Daoy (cell line): ENCODE measurements around the gene PRAMEF2. TPM values are rescaled to one million over a fixed set of nuclear protein-coding genes. Genes with fewer than 3 reads are reported as not detected.
"Not testable (repeated sequence)": the region's sequence is repeated elsewhere in the genome, so short reads cannot be mapped to it uniquely, and the experiment has no call there.

Source experiments
- DNase-seq: peaks from one replicate; pipeline ENCODE4 v3.0.0-alpha.2; 2015; ENCODE audit warnings: low read depth
- total RNA-seq: library from RNA; depleted of rRNA; stranded (reverse); fragments of >200 nt; shearing (Covaris generic); gene quantifications from 2 replicates; pipeline ENCODE4 v1.2.3, GENCODE V29; 2014; rRNA removed

The PRAMEF2 gene, protein sequence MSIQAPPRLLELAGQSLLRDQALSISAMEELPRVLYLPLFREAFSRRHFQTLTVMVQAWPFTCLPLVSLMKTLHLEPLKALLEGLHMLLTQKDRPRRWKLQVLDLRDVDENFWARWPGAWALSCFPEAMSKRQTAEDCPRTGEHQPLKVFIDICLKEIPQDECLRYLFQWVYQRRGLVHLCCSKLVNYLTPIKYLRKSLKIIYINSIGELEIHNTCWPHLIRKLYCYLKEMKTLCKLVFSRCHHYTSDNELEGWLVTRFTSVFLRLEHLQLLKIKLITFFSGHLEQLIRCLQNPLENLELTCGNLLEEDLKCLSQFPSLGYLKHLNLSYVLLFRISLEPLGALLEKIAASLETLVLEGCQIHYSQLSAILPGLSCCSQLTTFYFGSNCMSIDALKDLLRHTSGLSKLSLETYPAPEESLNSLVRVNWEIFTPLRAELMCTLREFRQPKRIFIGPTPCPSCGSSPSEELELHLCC
- not detected in 2 replicates for total RNA-seq

DNA sequence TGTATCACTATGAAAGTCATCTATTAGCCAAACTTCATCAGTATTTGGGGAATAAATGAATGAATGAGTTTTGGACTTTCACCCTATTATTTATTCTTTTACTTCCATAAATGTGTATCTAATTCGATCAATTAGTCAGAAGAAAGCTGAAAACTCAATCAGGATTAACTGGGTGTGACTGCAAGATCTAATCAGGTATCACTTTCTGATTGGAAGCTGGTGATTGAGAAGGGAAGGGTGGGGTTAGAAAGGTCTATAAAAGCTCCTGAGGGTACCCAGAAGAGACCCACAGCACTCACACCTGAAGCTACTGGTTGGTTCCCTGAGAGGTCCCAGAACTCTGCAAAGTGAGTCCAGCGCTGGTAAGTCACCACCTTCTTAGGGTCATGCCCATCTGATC lies at the start of gene PRAMEF2:
PRAMEF2 (plus strand) TSS at position 301 of the 400 bp plus-strand sequence. CDS start 1,924 bp downstream, outside the sequence.
- DNase-seq = not testable (repeated sequence)

DNA sequence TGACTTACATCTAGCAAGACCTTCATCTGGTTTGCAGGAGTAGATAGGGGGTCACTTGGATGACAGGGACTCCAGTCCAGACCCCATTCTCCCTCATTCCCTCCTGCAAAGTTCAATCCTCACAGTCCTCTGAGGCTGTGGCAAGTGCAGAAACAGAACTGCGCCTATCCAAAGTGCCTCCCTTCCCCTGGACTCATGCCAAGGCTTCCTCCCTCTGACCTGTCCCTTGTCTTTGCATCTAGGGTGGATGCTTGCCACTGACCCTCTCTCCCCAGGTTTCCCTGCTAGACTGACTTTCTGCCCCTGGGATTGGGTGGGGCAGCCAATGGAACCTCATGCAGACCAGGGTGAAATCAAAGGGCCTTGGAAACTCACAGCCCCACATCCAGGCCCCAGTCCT lies 47.0 kb upstream of the PRAMEF2 start:
- DNase-seq = no peak

DNA sequence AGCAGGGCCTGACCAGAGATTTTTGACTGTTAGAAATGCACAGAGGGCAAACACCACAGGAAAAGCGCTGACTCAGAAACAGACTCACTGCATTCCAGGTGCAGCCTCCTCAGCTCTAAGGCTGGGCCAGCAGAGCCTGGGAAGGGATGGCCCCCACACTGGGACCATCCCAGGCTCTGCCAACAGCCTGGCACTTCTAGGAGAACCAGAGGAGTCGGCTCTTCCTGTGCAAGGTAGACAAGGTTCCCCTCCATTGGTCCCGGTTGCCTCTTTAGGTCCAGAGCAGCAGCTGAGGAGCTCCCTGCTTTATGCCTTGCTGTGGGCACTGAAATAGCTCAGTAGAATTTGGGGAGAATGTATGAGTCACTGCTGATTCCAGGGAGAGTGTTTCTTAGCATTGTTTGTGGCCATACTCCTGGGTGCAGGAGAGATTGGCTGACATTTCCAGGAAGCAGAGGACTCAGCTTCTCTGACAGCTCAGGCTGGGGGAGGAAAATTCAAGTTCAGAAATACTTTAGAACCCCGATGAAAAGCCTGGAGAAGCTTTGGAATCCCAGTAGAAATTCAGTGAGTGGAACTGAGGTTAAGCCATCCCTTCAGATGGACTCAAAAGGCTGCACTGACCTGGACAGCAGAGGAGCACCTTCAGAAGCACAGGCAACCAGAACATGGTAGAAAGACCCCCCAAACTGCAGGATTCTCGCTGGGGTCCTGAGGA lies 46.0 kb upstream of the PRAMEF2 start:
- DNase-seq = no peak

DNA sequence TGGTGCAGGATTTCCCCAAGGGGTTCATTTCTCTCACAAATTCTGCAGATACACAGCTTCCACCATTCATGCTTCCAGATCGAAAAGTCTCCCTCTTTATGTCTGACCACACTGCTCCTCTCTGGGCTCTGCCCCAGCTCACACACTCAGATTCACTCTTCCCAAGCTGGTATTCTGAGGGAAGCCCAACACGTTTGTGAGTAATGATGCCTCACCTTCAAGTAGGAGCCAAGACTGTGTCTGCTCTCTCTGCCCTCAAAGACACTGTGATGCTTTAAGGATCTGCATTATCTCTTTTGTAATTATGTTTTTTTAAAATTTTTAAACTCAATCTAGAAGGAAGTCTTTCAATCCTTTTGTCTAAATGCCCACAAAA lies 45.5 kb upstream of the PRAMEF2 start:
- DNase-seq = no peak

DNA sequence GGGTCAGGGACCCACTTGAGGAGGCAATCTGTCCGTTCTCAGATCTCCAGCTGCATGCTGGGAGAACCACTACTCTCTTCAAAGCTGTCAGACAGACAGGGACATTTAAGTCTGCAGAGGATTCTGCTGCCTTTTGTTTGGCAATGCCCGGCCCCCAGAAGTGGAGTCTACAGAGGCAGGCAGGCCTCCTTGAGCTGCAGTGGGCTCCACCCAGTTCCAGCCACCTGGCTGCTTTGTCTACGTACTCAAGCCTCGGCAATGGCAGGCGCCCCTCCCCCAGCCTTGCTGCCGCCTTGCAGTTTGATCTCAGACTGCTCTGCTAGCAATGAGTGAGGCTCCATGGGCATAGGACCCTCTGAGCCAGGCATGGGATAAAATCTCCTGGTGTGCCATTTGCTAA lies 37.8 kb upstream of the PRAMEF2 start:
- DNase-seq = not testable (repeated sequence)

DNA sequence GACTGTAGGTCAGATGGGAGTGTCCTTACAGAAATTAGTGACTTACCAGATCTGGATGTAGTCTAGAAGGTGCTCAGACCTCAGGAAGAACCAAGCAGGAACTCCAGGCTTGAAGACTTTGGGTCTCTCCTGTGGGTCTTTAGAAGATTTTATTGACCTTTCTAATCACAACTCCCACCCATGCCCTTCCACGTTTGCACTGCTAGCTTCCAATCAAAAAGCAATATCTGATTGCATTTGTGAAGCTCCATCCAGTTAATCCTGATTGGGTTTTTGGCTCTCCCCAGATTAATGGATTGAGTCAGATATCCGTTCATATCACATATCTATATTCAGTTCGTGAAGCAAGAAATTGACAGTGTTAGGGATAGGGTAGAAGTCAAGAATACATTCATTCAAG lies 25.6 kb upstream of the PRAMEF2 start, which contains the start of gene PRAMEF11:
PRAMEF11 (minus strand) TSS at position 101 of the 400 bp plus-strand sequence. CDS start 2,621 bp downstream, outside the sequence.
- DNase-seq = not testable (repeated sequence)

DNA sequence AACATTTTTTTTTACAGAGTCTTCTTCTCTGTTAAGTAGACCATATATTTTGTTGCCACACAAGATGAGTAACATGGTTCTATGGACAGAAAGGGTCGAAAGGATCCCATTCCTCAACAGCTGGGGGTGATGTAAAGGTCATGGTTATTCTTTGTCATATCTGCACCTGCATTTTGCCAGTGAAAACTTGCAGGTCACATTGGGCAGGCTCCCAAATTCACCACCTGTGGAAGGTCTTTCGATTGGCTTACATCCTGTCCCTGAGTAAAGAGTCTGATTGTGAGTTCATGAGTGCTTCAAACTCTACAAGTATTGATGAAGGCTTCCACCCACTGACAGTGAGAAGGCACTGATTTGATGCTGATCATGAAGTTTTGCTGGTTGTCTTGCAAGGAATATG lies 23.6 kb upstream of the PRAMEF2 start:
- not testable (repeated sequence) for DNase-seq

DNA sequence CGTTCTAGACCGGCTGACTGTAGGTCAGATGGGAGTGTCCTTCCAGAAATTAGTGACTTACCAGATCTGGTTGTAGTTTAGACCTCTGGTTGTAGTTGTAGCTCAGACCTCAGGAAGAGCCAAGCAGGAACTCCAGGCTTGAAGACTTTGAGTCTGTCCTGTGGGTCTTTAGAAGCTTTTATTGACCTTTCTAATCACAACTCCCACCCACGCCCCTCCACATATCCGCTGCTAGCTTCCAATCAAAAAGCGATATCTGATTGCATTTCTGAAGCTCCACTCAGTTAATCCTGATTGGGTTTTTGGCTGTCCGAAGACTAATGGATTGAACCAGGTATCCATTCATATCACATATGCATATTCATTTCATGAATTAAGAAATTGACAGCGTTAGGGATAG lies 8.3 kb upstream of the PRAMEF2 start, which contains the start of gene HNRNPCL1:
HNRNPCL1 (minus strand) TSS at position 101 of the 400 bp plus-strand sequence. CDS start 431 bp downstream, outside the sequence.
- not testable (repeated sequence) for DNase-seq

DNA sequence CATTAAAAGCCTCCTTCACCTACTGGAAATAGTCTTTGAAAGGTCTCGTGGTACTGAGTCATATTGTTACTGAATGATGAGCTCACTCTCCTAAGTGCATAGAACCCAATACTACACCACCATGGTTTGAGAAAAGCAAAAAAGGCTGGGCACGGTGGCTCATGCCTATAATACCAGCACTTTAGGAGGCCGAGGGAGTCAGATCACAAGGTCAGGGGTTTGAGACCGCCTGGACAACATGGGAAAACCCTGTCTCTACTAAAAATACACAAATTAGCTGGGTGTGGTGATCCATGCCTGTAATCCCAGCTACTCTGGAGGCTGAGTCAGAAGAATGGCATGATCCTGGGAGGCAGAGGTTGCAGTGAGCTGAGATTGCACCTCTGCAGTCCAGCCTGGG lies 5.1 kb upstream of the PRAMEF2 start:
- DNase-seq = peak; percentile 47

DNA sequence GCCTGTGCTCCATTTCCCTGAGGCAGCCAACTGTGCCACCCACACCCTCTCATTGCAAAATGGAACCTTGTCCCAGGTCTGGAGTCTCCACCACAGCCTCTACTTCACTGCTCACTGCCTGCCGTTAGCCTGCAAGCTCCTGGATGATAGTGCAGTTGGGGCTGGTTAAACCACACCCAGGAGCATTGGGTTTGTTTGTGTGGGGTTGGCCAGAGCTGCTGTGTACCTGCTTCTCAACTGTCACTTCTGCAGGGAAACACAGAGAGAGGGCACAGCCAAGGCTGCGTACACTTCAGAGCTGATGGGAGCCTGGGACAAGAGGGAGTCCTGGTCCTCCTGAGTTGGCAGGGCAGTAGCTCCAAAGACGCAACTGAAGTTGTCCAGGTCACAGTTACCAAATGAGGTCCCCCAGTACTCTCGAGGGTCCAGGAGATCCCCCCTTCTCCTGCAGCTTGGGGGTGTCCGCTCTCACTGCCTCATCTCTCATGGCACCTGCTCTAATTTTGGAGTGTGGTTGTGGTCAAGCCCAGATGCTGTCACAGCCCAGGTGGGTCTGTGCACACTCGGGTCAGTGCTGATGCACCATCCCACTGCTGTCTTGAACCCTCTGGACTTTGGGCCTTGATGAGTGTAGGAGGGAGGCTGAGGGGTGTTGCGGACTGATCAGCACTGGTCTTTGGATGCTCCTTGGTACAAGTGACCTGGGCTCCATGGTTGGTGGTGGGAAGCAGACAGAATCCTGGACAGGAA lies 6.4 kb downstream of the PRAMEF2 start:
- not testable (repeated sequence) for DNase-seq

DNA sequence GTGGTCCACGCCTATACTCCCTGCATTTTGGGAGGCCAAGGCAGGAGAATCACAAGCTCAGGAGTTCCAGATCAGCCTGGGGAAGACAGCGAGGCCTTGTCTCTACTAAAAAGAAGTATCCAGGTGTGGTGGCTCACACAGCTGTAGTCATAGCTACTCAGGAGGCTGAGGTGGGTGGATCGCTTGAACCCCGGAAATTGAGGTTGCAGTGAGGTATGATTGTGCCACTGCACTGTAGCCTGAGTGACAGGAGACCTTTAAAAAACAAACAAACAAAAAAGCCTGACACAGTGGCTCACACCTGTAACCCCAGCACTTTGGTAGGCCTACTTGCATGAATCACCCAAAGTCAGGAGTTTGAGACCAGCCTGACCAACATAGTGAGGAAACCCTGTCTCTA lies 21.6 kb downstream of the PRAMEF2 start:
- DNase-seq = not testable (repeated sequence)

DNA sequence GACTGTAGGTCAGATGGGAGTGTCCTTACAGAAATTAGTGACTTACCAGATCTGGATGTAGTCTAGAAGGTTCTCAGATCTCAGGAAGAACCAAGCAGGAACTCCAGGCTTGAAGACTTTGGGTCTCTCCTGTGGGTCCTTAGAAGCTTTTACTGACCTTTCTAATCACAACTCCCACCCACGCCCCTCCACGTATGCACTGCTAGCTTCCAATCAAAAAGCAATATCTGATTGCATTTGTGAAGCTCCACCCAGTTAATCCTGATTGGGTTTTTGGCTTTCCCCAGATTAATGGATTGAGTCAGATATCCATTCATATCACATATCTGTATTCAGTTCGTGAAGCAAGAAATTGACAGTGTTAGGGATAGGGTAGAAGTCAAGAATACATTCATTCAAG lies 29.2 kb downstream of the PRAMEF2 start, which contains the start of gene PRAMEF4:
PRAMEF4 (minus strand) TSS at position 101 of the 400 bp plus-strand sequence. CDS start 2,807 bp downstream, outside the sequence.
- not testable (repeated sequence) for DNase-seq

DNA sequence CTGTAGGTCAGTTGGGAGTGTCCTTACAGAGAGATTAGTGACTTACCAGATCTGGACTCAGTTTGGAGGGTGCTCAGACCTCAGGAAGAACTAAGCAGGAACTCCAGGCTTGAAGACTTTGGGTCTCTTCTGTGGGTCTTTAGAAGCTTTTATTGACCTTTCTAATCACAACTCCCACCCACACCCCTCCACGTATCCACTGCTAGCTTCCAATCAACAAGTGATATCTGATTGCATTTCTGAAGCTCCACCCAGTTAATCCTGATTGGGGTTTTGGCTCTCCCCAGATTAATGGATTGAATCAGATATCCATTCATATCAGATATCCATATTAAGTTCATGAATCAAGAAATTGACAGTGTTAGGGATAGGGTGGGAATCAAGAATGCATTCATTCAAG lies 41.3 kb downstream of the PRAMEF2 start, which contains the start of gene PRAMEF10:
PRAMEF10 (minus strand) TSS at position 101 of the 400 bp plus-strand sequence. CDS start 2,423 bp downstream, outside the sequence.
- DNase-seq = not testable (repeated sequence)

DNA sequence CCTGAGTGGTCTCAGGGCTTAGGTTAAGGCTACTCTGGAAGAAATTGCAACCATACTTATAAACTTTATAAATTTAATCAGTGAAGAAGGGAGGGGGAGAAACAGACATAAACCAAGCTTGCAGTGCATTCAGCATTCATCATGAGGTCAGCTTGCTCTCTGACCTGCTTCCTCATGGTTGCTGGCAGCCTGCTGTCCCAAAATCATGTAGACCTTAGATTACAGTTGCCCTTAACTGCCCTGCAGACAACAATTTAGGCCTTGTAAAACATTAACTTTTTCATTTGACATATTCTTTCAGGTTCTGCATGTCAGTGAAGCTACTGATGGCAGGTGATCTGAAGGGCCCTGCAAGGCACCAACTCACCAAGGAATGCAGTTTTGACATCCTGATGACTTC lies 42.3 kb downstream of the PRAMEF2 start:
- DNase-seq = not testable (repeated sequence)

DNA sequence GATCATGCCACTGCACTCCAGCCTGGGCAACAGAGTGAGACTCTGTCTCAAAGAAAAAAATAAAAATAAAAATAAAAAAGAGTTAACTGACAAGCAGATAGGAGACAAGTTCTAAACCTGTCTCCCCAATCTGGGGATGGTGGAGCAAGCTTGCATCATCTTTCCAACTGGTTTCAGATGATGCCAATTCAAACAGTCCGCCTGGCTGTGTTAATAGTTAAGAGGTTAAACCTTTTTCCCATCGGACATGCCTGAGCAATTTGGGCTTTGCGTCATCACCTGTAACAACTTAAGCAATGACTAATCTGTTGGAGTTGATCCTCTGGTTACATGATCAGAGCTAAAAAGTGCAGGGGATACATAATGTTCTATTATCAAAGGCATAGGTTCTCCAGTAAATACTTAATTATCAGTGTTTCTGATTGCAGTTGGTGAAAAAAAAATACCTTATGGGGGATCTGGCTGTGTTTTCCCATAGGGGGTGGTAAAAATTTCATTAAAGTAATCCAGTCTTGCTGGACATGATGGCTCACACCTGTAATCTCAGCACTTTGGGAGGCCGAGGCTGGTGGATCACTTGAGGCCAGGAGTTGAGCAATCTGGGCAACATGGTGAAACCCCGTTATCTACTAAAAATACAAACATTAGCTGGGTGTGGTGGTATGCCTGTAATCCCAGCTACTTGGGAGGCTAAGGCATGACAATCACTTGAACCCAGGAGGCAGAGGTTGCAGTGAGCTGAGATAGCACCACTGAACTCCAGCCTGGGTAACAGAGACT lies 47.1 kb downstream of the PRAMEF2 start:
- not testable (repeated sequence) for DNase-seq

Other genes starting within 250 kb of the PRAMEF2 start
- 45.8 and 49.4 TPM in 2 replicates for gene DHRS3, start 238.9 kb upstream of the PRAMEF2 start, total RNA-seq
- not detected in 2 replicates for gene AADACL4, start 213.0 kb upstream of the PRAMEF2 start, total RNA-seq
- gene AADACL3, start 141.0 kb upstream of the PRAMEF2 start, total RNA-seq = not detected in 2 replicates
- not detected in 2 replicates for gene CFAP107, start 110.9 kb upstream of the PRAMEF2 start, total RNA-seq
- gene PRAMEF12, start 83.3 kb upstream of the PRAMEF2 start, total RNA-seq = not detected in 2 replicates
- gene PRAMEF1, start 65.7 kb upstream of the PRAMEF2 start, total RNA-seq = not detected in 2 replicates
- gene PRAMEF11, start 25.7 kb upstream of the PRAMEF2 start, total RNA-seq = not detected in 2 replicates
- not detected in 2 replicates for gene HNRNPCL1, start 8.4 kb upstream of the PRAMEF2 start, total RNA-seq
- gene PRAMEF4, start 29.1 kb downstream of the PRAMEF2 start, total RNA-seq = not detected in 2 replicates
- gene PRAMEF10, start 41.2 kb downstream of the PRAMEF2 start, total RNA-seq = not detected in 2 replicates
- gene PRAMEF7, start 59.5 kb downstream of the PRAMEF2 start, total RNA-seq = not detected in 2 replicates
- not detected in 2 replicates for gene PRAMEF6, start 90.5 kb downstream of the PRAMEF2 start, total RNA-seq
- gene PRAMEF27, start 199.5 kb downstream of the PRAMEF2 start, total RNA-seq = not detected in 2 replicates
- gene HNRNPCL3, start 203.7 kb downstream of the PRAMEF2 start, total RNA-seq = not detected in 2 replicates
- gene PRAMEF25, start 213.7 kb downstream of the PRAMEF2 start, total RNA-seq = not detected in 2 replicates